Measurements from ENCODE around the gene SLC2A11.
"Not testable (repeated sequence)": the region's sequence is repeated elsewhere in the genome, so short reads cannot be mapped to it uniquely, and the experiment has no call there.

The SLC2A11 gene

DNA sequence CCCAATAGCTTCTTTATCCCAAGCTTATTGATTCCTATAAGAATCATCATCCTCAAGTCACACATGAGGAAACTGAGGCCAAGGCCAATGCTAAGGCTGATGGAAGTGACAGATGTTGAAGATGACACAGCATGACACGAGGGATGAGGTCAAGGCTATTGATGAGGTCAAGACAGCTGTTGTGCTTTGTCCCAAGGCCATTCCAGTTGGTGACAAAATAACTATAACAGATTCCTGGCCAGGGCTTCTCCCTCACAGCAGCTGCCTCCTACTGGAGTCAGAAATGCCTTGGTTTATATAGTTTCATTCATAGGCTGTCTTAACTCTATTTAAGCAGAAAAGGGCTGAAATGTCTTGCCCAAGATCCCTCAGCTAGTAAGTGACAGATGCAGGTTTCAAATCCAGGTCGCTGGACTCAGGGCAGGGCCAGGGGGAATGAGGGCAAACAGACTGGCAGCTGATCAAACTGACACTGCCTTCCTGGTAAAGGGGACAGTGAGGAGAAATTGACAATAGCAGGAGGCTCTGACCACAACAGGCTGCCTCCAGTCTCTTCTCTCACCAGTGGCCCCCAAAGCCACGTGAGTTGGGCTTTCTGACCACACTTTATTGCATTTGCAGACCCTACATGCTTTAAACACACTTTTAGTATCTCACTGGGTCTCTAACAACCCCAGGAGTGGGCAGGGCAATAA lies 53.0 kb downstream of the SLC2A11 start:
- no peak for DNase-seq

DNA sequence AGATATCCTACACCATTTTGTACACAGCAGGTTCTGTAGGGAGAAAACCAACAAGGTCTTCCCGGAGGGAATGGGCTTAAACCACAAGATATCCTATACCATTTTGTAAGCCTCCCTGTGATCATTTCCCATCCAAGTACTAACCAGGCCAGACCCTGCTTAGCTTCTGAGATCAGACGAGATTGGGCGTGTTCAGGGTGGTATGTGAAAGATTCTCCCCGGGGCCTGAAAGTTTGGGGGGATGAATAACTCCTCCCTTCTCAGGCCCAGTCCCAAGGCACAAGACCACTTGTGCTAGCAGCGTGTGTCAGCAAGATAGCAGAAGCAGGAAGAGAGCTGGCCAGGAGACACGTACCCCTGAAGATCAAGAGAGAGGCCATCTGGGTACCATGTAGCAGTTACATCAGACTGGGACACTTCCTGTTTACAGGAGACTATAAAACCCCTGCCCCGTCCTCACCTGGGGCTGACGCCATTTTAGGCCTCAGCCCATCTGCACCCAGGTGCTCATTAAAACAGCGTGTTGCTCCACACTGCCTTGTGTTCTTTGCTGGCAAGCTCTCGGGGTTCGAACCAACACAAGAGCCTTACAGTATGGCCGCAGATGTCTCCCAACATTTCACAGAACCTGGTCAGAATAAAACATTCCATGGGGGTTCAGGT lies 53.8 kb downstream of the SLC2A11 start:
- DNase-seq: no peak

DNA sequence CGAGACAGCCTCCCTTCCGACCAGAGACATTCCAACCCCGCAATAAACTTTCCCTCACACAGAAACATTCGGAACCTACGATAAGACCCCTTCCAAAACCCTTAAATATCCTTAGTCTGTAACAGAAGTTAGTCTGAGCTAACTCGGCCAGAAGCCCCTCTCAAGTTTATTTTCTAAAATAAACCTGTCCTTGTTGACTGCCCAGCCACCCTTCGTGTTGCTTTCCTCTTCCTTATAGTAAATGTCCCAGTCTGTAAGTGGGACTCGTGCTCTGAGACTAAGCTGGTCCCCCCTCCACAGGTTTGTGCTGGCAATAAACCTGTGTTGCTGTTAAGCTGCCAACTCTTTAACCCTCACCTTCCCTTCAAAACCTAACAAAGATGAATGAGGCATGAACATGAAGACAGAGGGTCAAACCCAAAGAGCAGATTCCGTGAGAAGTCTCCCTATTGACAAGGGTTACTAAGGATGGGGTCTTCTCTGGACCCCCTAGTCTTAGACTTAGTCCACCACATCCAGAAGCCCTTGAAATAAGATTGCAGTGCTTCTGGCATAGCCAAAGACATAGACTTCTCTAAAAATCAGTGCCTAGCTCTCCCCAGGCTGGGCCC lies 54.7 kb downstream of the SLC2A11 start:
- DNase-seq: no peak

DNA sequence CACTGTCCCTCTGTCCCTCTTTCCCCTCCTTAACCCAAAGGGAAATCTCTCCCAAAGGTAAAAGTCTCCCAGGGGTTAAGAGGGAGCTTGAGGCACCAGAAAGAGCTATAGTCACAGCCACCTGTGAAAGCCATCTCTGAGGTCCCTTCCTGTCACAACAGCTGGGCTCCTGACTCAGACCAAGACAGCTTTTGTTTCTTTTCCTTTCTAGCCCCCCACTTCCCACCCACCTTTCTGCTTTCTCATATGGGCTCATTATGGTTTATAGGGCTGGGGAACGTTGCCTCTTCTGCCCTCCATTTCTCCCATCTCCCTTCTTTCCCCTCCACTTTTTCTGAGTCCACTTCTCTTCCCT lies 55.6 kb downstream of the SLC2A11 start:
- DNase-seq: no peak

DNA sequence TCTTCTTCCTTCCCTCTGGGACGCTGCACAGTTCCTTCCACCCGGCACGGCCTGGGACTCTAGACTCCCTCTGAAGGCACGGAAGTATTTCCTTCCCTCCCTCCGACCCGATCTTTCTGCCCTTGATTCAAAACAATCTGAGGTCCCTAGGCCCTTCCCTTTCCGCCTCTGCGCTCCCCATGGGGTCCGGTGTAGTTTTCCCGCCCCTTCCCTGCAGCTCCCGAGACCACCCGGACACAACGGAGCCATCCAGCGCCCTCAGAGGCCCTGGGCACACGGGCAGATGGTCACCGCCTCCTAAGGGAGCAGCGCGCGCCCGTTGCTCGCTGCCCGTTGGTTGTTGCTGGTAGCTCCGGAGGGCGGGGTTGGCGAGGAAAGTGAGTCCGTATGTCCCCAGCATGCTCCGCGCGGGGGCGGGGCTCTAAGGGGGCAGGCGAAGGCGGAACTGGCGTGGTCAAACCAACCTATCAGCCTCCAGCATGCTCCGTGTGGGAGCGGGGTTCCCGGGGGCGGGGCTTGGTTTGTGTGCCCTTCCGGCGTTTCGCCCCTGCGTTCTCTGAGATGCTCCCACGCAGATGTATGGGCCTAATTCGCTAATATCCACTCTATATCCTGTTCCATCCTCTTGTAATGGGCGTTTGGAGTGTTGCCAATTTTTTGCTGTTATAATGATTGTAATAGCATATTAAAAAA lies 56.1 kb downstream of the SLC2A11 start:
- DNase-seq: peak; percentile 99

DNA sequence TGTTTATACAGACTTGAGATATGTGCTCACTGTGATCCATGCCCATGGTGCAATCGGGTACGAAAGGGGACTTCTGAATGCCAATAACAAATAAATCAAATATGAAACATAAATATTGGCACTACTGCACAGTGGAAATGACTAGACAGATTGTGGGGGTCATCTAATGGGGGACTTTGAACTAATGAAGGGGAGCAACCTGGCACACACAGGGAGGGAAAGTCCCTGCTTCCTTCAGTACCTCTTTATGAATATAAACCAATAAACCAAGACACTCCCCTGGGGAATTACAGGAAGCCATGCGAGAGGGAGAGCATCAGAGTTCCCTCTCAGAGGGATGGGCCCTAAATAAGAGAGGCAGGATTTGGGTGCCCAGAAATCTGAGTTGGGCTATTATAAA lies 57.6 kb downstream of the SLC2A11 start:
- no peak for DNase-seq

DNA sequence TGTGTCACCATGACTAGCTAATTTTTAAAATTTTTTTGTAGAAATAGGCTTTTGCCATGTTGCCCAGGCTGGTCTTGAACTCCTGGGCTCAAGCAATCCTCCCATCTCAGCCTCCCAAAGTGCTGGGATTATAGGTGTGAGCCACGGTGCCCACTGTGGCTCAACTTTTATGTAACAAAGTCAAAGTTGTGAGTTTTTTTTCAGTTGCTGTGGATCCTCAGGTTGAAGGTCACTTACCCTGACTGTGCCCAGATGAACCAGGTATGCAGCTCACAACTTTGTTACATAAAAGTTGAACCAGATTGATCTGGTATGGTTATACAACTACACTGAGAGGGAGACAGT lies 62.6 kb downstream of the SLC2A11 start:
- not testable (repeated sequence) for DNase-seq

DNA sequence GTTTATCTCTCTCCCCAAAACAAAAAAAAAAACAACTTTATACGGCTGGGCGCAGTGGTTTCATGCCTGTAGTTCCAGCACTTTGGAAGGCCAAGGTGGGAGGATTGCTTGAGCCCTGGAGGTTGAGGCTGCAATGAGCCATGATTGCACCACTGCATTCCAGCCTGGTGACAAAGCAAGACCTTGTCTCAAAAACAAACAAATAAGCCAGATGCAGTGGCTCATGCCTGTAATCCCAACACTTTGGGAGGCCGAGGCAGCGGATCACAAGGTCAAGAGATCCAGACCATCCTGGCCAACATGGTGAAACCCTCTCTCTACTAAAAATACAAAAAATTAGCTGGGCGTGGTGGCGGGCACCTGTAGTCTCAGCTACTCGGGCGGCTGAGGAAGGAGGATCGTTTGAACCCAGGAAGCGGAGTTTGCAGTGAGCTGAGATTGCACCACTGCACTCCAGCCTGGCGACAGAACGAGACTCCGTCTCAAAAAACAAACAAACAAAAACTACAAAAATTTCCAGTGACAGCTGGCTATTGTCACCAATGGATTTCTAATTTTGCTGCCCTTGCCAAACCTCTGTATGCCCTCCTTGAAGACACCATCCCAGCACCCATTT lies 64.0 kb downstream of the SLC2A11 start:
- DNase-seq: not testable (repeated sequence)

DNA sequence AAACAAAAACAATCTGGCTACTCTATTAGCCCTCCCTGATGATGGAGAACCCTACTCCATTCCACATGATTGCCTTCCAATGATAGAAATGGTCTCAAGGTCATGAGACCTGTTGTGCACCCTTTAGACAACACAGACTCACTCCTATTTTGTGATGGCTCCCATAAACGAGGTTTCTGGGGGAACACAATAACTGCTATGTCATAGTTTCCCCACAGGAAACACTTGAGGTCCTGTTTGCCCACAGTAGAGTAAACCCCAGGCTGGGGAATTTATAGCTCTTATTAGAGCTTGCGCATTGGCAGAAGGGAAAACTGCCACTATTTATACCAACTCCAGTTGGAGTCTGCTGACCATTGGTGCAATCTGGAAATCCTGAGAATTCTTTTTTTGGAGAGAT lies 65.2 kb downstream of the SLC2A11 start:
- no peak for DNase-seq

DNA sequence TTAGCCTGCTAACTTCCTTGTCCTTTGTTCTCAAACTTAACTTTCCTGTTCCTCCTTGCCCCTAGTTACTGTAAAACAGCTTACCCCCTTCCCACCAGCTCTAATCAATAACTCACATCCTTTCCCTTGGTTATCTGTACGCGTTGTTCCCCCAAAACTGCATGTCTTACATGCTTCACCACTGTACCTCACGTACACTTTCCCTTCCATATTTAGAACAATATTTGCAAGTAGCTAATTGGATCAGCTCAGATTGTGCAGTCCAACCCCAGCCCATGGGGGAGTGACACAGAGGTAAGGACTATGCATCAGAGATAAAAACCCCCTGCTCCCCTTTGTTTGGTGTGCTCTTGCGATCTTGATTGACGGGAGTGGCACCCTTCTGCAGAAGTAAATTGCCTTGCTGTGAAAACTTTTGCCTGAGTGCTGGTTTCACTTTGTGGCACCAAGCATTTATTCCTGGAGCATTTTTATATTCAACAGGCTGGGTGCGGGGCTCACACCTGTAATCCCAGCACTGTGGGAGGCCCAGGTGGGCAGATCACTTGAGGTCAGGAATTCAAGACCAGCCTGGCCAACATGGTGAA lies 67.4 kb downstream of the SLC2A11 start:
- no peak for DNase-seq

DNA sequence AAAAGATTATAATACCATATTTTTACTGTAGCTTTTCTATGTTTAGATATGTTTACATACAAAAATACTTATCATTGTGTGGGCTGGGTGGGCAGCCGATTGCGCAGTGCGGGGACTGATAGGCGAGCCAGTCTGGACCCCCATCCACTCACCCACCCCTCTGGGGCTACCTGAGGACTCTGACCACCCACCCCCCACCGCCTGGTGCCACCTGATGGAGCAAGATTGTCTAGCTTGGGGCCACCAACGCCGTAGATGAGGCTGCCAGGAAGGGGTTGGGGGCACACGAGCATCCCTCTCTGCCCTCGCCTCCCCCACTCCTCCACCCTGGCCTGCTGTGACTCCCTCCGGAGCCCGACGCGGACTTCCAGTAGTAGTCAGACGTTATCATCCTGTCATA lies 68.9 kb downstream of the SLC2A11 start:
- no peak for DNase-seq

Measured in activated CD8-positive, alpha-beta memory T cell treated with anti-CD3 and anti-CD28 coated beads, Interleukin-2, amount 50 U/mL, for 48 hours (primary cell).